Small intestine (tissue), 7 donors: ENCODE results near the gene CHCHD4. TPM values are rescaled to one million over a fixed set of nuclear protein-coding genes. Genes with fewer than 3 reads are reported as not detected.

Source experiments
- DNase-seq, 2 donors: peaks; one replicate each; pipeline versions ENCODE4 v3.0.0 to v3.0.0-alpha.2; 2013
- FAIRE-seq: peaks from 2 replicates; lab custom pipeline; 2012; peaks lifted over from hg19 to GRCh38; lab: Jason Lieb, UNC
- H3K27ac ChIP-seq, 3 donors: one replicate each; pipeline ENCODE4 v1.5.1; 2013; ENCODE audit warnings: low read length in 2 of 3, mild to moderate bottlenecking in 2 of 3, control low read depth in 1 of 3, inconsistent platforms in 1 of 3, low read depth in 1 of 3, moderate library complexity in 1 of 3
- H3K27me3 ChIP-seq, 3 donors: one replicate each; pipeline ENCODE4 v1.6.1; 2013; ENCODE audit warnings: low read length in 3 of 3, inconsistent platforms in 1 of 3; ENCODE audit not compliant: control insufficient read depth in 3 of 3, insufficient read depth in 3 of 3
- H3K36me3 ChIP-seq, 3 donors: one replicate each; pipeline ENCODE4 v1.6.1; 2013; ENCODE audit warnings: low read length in 3 of 3, inconsistent platforms in 1 of 3, low read depth in 1 of 3, mild to moderate bottlenecking in 1 of 3, moderate library complexity in 1 of 3; ENCODE audit not compliant: control insufficient read depth in 3 of 3, insufficient read depth in 2 of 3
- H3K4me1 ChIP-seq, 3 donors: one replicate each; pipeline ENCODE4 v1.6.1; 2013; ENCODE audit warnings: low read length in 2 of 3, inconsistent platforms in 1 of 3, low read depth in 1 of 3, mild to moderate bottlenecking in 1 of 3, moderate library complexity in 1 of 3; ENCODE audit not compliant: control insufficient read depth in 3 of 3, insufficient read depth in 2 of 3
- H3K4me3 ChIP-seq, 3 donors: one replicate each; pipeline ENCODE4 v1.5.1; 2013; ENCODE audit warnings: low read length in 3 of 3, control low read depth in 1 of 3, inconsistent platforms in 1 of 3, low read depth in 1 of 3, mild to moderate bottlenecking in 1 of 3, moderate library complexity in 1 of 3
- H3K9me3 ChIP-seq, 2 donors: one replicate each; pipeline ENCODE4 v1.6.1; 2013; ENCODE audit warnings: low read depth in 1 of 2, low read length in 1 of 2; ENCODE audit not compliant: control insufficient read depth in 2 of 2, insufficient read depth in 1 of 2
- WGBS, 3 donors: extraction: QIAGEN DNeasy Blood & Tissue Kit; methylation state at CpG; one replicate each; pipeline ENCODE4 v1.1.7; 2013; 5-methylcytosine and 5-hydroxymethylcytosine counted together
- polyA plus RNA-seq, 4 donors: library from polyadenylated mRNA; stranded (reverse) in 3 of 4; unstranded in 1 of 4; fragments of 200-250 nt in 3 of 4; fragments of 120-200 nt in 1 of 4; gene quantifications; one replicate each; pipeline versions ENCODE4 v1.2.1 to v1.2.3, GENCODE V29; 2013
- donor health status: healthy with polysubstance abuse.
- donor health status: control.
- donor health status: control.
- donor health status: Bipolar disorder and iron deficiency.
- donor health status: healthy.

Gene CHCHD4
- polyA plus RNA-seq, 4 donors = 15.9 to 42.3 (median 26.5) TPM

DNA sequence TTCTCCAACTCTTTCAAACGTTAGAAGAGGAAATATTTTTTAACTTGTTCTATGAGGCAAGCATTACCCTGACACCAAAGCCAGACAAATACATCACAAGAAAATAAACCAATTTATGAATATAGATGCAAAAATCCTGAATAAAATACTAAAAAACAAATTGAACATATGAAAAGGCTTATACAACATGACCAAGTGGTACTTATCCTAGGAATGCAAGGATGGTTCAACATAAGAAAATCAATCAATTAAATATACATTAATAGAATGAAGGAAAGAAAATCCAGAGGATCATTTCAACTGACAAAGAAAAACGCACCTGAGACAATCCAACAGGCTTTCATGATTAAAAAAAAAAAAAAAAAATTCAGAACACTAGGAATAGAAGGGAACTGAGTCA is 36.6 kb upstream of the CHCHD4 start:
- WGBS, 3 donors = 94 to 96% (median 95%) methylated on average over 2 of the region's 2 CpGs
- Histone ChIP-seq H3K9me3 (peaks cover 0 to 2% of the 10 kb centered on the region in 2 donors), H3K27me3 (no peaks in the 10 kb centered on the region), H3K36me3 (peaks cover 38 to 56% (median 52%) of the 10 kb centered on the region in 3 donors), H3K4me1 (no peaks in the 10 kb centered on the region), H3K27ac (no peak overlapping the region), H3K4me3 (no peak overlapping the region)
- no peak for DNase-seq
- no peak for FAIRE-seq

DNA sequence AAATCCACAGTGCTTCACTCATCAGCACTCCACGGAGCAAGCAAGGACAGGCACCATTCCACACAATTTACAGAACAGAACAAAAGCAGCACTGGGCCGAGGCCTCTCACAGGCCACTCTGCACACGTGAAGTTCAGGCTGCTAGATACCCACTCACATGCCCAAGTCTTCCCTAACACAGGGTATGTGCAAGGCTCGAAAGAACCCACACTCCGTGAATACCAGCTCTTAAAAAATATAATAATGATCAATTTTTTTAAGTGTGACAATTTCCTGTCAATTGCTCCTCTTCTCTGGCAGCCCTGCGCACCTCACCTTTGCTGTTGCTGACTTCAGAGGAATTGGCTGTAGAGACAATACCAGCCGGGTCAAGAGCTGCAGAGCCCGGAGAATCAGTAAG is 34.8 kb upstream of the CHCHD4 start:
- no peak for FAIRE-seq
- Histone ChIP-seq H3K4me1 (no peaks in the 10 kb centered on the region), H3K36me3 (peaks cover 30 to 50% (median 40%) of the 10 kb centered on the region in 3 donors)

DNA sequence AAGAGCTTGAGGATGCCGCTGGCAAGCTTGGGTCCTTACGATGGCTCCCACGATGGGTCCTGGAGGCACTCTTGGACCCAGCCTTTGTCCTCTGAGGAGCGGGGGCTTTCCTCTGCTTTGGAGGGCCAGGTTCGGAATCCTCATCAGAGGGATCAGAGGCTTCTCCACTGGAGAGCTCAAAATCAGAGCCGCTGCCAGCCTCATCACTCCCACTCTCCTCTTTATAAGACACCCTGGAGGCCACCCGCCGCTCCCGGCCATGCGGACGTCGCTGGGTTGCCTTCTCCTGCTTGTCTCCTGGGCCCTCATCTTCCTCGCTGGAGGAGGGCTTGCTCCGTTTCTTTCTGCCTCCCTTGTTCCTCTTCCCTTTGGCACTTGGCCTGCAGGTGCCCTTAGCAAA is 33.7 kb upstream of the CHCHD4 start:
- FAIRE-seq = no peak
- no peak overlapping the region for H3K4me3 ChIP-seq
- H3K9me3 ChIP-seq = peaks cover 0 to 2% of the 10 kb centered on the region in 2 donors
- no peak for DNase-seq
- no peaks in the 10 kb centered on the region for H3K4me1 ChIP-seq
- H3K27ac ChIP-seq = no peak overlapping the region
- 93 to 97% (median 94%) methylated on average over 14 of the region's 14 CpGs for WGBS, 3 donors
- peaks cover 24 to 48% (median 40%) of the 10 kb centered on the region in 3 donors for H3K36me3 ChIP-seq
- H3K27me3 ChIP-seq = no peaks in the 10 kb centered on the region

More for the DNA sequence above, 34.8 kb upstream of the CHCHD4 start:
- Histone ChIP-seq H3K27me3 (no peaks in the 10 kb centered on the region), H3K27ac (no peak overlapping the region), H3K9me3 (peaks cover 0 to 2% of the 10 kb centered on the region in 2 donors), H3K4me3 (no peak overlapping the region)
- DNase-seq = no peak
- WGBS, 3 donors = 97 to 98% (median 98%) methylated on average over 8 of the region's 8 CpGs

DNA sequence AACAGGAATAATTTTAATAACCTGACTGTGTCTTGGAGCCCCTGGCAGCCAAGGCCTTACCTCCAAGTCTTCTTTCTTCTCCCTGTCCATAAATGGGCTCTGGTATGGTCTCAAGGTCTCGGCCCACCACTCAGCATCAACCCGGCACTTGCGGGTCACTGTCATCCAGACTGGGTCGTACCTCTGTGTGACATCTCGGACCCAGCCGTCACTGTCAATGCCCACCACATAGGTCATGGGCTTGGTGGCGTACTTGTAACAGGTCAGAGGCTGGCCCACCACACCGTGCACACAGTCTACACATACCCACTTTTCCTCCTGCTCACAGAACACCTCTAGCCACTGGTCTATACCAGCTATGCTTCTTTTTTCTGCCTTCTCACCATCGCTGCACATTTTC is 33.3 kb upstream of the CHCHD4 start:
- Histone ChIP-seq H3K9me3 (peaks cover 0 to 2% of the 10 kb centered on the region in 2 donors), H3K27me3 (no peaks in the 10 kb centered on the region), H3K36me3 (peaks cover 23 to 49% (median 40%) of the 10 kb centered on the region in 3 donors), H3K4me3 (no peak overlapping the region), H3K4me1 (peaks cover 0 to 1% (median 0%) of the 10 kb centered on the region in 3 donors), H3K27ac (no peak overlapping the region)
- 97 to 98% (median 97%) methylated on average over 9 of the region's 9 CpGs for WGBS, 3 donors
- no peak for DNase-seq
- no peak for FAIRE-seq

DNA sequence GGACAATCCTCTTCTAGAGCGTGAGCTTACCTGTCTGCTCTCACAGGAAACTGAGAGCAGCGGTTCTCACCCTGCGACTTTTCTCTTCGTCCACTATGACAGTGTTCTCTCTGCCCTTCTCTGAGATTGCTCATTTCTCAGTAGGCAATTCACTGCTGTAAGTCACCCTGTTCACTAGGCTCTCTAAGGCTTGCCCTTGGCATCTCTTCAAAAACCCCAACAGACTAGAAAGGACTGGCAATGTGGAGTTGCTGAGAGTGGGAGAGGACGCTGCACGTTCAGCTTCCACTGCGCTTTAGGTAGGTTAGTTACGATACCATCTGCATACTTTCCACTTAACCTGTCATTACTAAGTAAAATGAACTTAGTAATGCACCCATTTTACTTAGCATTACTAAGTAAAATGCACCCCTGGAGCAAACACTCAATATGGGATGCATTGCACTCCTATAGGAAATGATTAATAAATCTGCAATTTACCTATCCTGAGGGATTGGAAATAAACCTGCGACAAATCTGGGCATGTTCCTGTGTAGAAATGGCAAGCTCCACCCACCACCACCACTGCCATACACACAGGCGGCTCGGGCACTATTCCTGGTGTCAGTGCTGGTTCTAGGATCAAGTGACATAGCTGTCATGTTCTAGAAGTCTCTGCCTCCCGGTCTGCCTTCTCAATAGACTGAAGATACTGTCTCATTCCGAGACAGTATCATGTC is 32.3 kb upstream of the CHCHD4 start:
- FAIRE-seq (no peak), DNase-seq (no peak)
- peaks cover 0 to 10% (median 0%) of the 10 kb centered on the region in 3 donors for H3K4me1 ChIP-seq
- H3K36me3 ChIP-seq = peaks cover 19 to 58% (median 39%) of the 10 kb centered on the region in 3 donors
- H3K9me3 ChIP-seq = peaks cover 0 to 2% of the 10 kb centered on the region in 2 donors
- H3K4me3 ChIP-seq = no peak overlapping the region
- WGBS, 3 donors = 95 to 96% (median 96%) methylated on average over 13 of the region's 13 CpGs
- no peaks in the 10 kb centered on the region for H3K27me3 ChIP-seq
- no peak overlapping the region for H3K27ac ChIP-seq

DNA sequence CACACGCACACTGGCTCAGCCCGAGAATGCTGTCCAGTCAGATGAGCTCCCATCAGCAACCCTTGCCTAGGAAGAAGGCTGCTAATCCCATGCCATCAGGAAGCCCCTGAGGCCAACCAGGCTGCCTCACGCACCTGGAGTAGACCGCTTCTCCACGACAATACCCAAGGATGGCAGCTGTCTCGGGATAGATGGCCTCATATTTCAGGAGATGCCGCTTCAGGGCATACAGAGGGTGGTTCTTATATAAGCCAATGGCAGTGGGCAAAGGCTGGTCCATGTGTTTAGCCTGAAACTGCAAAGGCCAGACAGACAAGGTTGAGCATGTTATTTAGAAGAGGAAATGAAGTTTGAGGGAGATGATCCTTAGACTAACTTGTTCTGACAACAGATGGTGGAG is 31.5 kb upstream of the CHCHD4 start:
- no peak for FAIRE-seq

DNA sequence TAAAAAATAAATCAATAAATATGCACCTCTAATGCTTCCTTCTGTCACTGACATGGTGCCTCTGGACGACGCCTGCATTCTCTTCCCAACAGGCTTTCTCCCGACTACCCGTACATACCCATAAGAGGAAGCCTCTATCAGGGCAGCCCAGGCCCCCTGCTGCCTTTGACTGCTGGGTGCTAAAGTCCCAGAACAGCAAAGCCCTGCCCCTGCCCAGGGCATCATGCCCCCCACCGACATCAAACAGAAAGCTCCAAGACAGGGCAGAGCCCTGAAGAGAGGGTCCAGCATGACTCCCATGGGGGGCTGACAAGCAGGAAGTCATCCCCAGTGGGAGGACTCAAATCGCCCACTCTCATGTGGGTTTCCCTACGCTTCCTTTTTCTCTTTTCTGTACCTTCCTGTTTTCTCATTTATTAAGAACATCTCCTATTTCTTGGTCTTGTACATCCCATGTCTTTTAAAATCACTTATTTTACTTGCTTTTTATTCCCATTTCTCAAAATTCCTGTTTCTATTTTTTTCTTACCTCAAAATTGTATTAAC is 30.3 kb upstream of the CHCHD4 start:
- Histone ChIP-seq H3K36me3 (peaks cover 17 to 74% (median 31%) of the 10 kb centered on the region in 3 donors), H3K27me3 (no peaks in the 10 kb centered on the region), H3K4me1 (peaks cover 0 to 10% (median 0%) of the 10 kb centered on the region in 3 donors), H3K27ac (no peak overlapping the region), H3K9me3 (no peaks in the 10 kb centered on the region), H3K4me3 (no peak overlapping the region)
- whole genome bisulfite sequencing, 3 donors = 88 to 94% (median 91%) methylated on average over 7 of the region's 7 CpGs
- no peak for DNase-seq
- FAIRE-seq = no peak

More for the DNA sequence above, 31.5 kb upstream of the CHCHD4 start:
- H3K27ac ChIP-seq = no peak overlapping the region
- peaks cover 21 to 66% (median 37%) of the 10 kb centered on the region in 3 donors for H3K36me3 ChIP-seq
- DNase-seq = no peak
- H3K4me1 ChIP-seq = peaks cover 0 to 10% (median 0%) of the 10 kb centered on the region in 3 donors
- 96 to 98% (median 97%) methylated on average over 7 of the region's 7 CpGs for WGBS, 3 donors
- no peaks in the 10 kb centered on the region for H3K27me3 ChIP-seq
- no peak overlapping the region for H3K4me3 ChIP-seq
- no peaks in the 10 kb centered on the region for H3K9me3 ChIP-seq

DNA sequence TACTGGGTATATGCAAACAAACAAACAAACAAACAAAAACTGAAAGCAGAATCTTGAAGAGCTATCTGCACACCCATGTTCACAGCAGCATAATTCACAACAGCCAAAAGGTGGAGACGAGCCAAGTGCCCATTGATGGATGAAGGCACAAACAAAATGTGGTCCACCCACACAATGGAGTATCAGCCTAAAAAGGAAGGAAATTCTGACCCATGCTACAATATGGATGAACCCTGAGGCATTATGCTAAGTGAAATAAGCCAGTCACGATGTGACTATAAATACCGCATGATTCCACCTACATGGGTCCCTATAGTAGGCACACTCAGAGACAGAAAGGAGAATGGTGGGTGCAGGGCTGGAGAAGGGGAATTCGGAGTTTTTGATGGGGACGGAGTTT is 29.6 kb upstream of the CHCHD4 start:
- peaks cover 12 to 73% (median 27%) of the 10 kb centered on the region in 3 donors for H3K36me3 ChIP-seq
- DNase-seq (no peak), FAIRE-seq (no peak)
- no peaks in the 10 kb centered on the region for H3K27me3 ChIP-seq
- H3K4me3 ChIP-seq = no peak overlapping the region
- WGBS, 3 donors = 87 to 94% (median 91%) methylated on average over 5 of the region's 5 CpGs
- no peaks in the 10 kb centered on the region for H3K9me3 ChIP-seq
- no peak overlapping the region for H3K27ac ChIP-seq
- peaks cover 0 to 10% (median 0%) of the 10 kb centered on the region in 3 donors for H3K4me1 ChIP-seq
